GM12874 (cell line): ENCODE measurements around the gene SLC11A1.

ENCODE experiments used
- CTCF ChIP-seq: IDR thresholded peaks from 2 replicates; pipeline ENCODE4 v1.5.1; 2011; ENCODE audit warnings: low read depth, mild to moderate bottlenecking, control low read depth, low read length, moderate library complexity; ENCODE audit not compliant: insufficient read depth

Gene SLC11A1

GRCh38 chr2:218389333-218390150 is 7.5 kb downstream of the SLC11A1 start:
- no peak for TF ChIP-seq CTCF

- no peak for TF ChIP-seq CTCF
Observed at GRCh38 chr2:218391202-218391601, 9.1 kb downstream of the SLC11A1 start.

GRCh38 chr2:218392459-218392858 is 10.4 kb downstream of the SLC11A1 start:
- no peak for TF ChIP-seq CTCF

- no peak for TF ChIP-seq CTCF
Observed at GRCh38 chr2:218392891-218393462, 10.9 kb downstream of the SLC11A1 start.

- no peak for TF ChIP-seq CTCF
Observed at GRCh38 chr2:218393750-218394290, 11.7 kb downstream of the SLC11A1 start.

GRCh38 chr2:218394298-218395089 is 12.4 kb downstream of the SLC11A1 start:
- no peak for TF ChIP-seq CTCF

GRCh38 chr2:218395090-218395444 is 13.0 kb downstream of the SLC11A1 start:
- no peak for TF ChIP-seq CTCF
